Measurements from ENCODE around the gene IQSEC2.

DNA sequence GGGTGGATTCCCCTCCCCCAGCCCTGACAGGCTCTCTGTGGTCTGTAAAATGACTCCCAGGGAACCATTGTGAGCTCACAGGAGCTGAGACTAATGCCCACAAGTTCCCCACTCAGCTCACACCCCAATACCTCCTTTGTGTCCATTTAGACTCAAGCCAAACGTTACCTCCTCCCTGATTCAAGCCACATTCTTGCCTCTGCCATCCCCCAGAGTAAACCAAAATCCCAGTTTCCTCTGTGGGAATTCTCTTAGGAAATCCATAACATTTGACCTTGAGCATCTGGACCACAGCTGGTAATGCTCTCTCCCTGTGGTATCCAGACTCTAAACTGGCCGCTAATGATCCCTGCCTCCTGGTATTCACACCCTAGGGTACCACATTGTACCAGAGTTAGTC is 30.1 kb downstream of the IQSEC2 start:
- no peak for TF ChIP-seq POLR2A (IDR thresholded peaks at IDR 0.05)
- TF ChIP-seq, protein P1, sequence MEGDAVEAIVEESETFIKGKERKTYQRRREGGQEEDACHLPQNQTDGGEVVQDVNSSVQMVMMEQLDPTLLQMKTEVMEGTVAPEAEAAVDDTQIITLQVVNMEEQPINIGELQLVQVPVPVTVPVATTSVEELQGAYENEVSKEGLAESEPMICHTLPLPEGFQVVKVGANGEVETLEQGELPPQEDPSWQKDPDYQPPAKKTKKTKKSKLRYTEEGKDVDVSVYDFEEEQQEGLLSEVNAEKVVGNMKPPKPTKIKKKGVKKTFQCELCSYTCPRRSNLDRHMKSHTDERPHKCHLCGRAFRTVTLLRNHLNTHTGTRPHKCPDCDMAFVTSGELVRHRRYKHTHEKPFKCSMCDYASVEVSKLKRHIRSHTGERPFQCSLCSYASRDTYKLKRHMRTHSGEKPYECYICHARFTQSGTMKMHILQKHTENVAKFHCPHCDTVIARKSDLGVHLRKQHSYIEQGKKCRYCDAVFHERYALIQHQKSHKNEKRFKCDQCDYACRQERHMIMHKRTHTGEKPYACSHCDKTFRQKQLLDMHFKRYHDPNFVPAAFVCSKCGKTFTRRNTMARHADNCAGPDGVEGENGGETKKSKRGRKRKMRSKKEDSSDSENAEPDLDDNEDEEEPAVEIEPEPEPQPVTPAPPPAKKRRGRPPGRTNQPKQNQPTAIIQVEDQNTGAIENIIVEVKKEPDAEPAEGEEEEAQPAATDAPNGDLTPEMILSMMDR (IDR thresholded peaks at IDR 0.05), result no peak
